Activated B cell treated with CpG ODN at 0.5 μM for 24 hours (primary cell): ENCODE measurements around the gene CNTRL. TPM values are rescaled to one million over a fixed set of nuclear protein-coding genes. Genes with fewer than 3 reads are reported as not detected.
"Not testable (repeated sequence)": the region's sequence is repeated elsewhere in the genome, so short reads cannot be mapped to it uniquely, and the experiment has no call there.

Experiments
- ATAC-seq: fragments of 200-7000 bp; cut with Tn5 transposase; one replicate; pipeline ENCODE4 v1.10.0; 2021; ENCODE audit warnings: low read depth, mild to moderate bottlenecking, moderate library complexity
- CTCF ChIA-PET: fragments of 350-600 bp; sonication (Branson Sonifier 250); formaldehyde crosslinking; loops from one replicate; lab custom pipeline; 2021; ENCODE audit warnings: antibody characterized with exemption; lab: Charles Lee
- POLR2A ChIA-PET: fragments of 350-600 bp; sonication (Branson Sonifier 250); formaldehyde crosslinking; loops from one replicate; lab custom pipeline; 2021; ENCODE audit warnings: antibody characterized with exemption; lab: Charles Lee
- DNase-seq: peaks from one replicate; pipeline ENCODE4 v3.0.0; 2022
- H3K27ac Mint-ChIP-seq: one replicate; pipeline ENCODE4 v1.8.0; 2020; ENCODE audit warnings: mixed read lengths
- H3K27me3 Mint-ChIP-seq: one replicate; pipeline ENCODE4 v1.8.0; 2021; ENCODE audit warnings: mixed read lengths
- H3K36me3 Mint-ChIP-seq: one replicate; pipeline ENCODE4 v1.8.0; 2021; ENCODE audit warnings: low read depth, mixed read lengths
- H3K4me1 Mint-ChIP-seq: one replicate; pipeline ENCODE4 v1.8.0; 2021; ENCODE audit warnings: mixed read lengths
- H3K4me3 Mint-ChIP-seq: one replicate; pipeline ENCODE4 v1.8.0; 2020; ENCODE audit warnings: mild to moderate bottlenecking, mixed read lengths
- H3K9me3 Mint-ChIP-seq: one replicate; pipeline ENCODE4 v1.8.0; 2020; ENCODE audit warnings: mixed read lengths
- CTCF ChIP-seq: fragments of 200-600 bp; IDR thresholded peaks from one replicate; pipeline ENCODE4 v1.8.0; 2022; ENCODE audit warnings: antibody characterized with exemption, mild to moderate bottlenecking
- intact Hi-C: fragments of 100-400 bp; cut with micrococcal nuclease; formaldehyde crosslinking; loops from one replicate; pipeline ENCODE4 v1.15.1; 2024
- total RNA-seq: library from RNA; stranded (reverse); gene quantifications from 2 replicates; pipeline ENCODE4 v1.2.3, GENCODE V29; 2022

The CNTRL gene
- total RNA-seq, 1 donor from 2014 or later = 110 TPM

GRCh38 chr9:121082075-121082474 is 7.3 kb downstream of the CNTRL start:
- Mint-ChIP-seq H3K27ac (peak overlapping the region; percentile 70), H3K4me1 (peaks cover 38% of the 10 kb centered on the region), H3K36me3 (peaks cover 56% of the 10 kb centered on the region)

GRCh38 chr9:121085661-121086060 is 10.9 kb downstream of the CNTRL start:
- Mint-ChIP-seq H3K36me3 (peaks cover 60% of the 10 kb centered on the region), H3K27me3 (no peaks in the 10 kb centered on the region), H3K9me3 (no peaks in the 10 kb centered on the region), H3K27ac (no peak overlapping the region), H3K4me1 (peaks cover 38% of the 10 kb centered on the region), H3K4me3 (no peak overlapping the region)
- intact Hi-C loops = no loop called here
- CTCF ChIA-PET = no interaction called here
- POLR2A ChIA-PET = no interaction called here
- ATAC-seq (no peak), DNase-seq (no peak)
- TF ChIP-seq CTCF = no peak

More at GRCh38 chr9:121082075-121082474, 7.3 kb downstream of the CNTRL start:
- H3K27me3 Mint-ChIP-seq = no peaks in the 10 kb centered on the region
- ChIA-PET POLR2A (interaction anchor here (0.5 to 2.8 kb wide), 5 partner anchors 17 to 337 kb away, joined by 3 to 9 read pairs (median 6); no protein-coding TSS in a partner anchor), CTCF (interaction anchor here (0.8 to 1.0 kb wide), 2 partner anchors 11 to 15 kb away, joined by 3 read pairs; no protein-coding TSS in a partner anchor)
- intact Hi-C loops = loop anchor here (1.0 kb wide), 1 partner anchor 8 kb away; the partner anchor contains the start of gene CNTRL
- peak; percentile 47 for ATAC-seq
- no peaks in the 10 kb centered on the region for H3K9me3 Mint-ChIP-seq
- no peak for DNase-seq
- TF ChIP-seq CTCF = no peak
- H3K4me3 Mint-ChIP-seq = no peak overlapping the region

GRCh38 chr9:121088576-121088975 is 13.8 kb downstream of the CNTRL start:
- POLR2A ChIA-PET = interaction anchor here (0.6 kb wide), 1 partner anchor 10 kb away, joined by 4 read pairs; no protein-coding TSS in a partner anchor
- Mint-ChIP-seq H3K27ac (no peak overlapping the region), H3K36me3 (peaks cover 62% of the 10 kb centered on the region), H3K4me3 (no peak overlapping the region), H3K27me3 (no peaks in the 10 kb centered on the region), H3K9me3 (no peaks in the 10 kb centered on the region), H3K4me1 (peaks cover 19% of the 10 kb centered on the region)
- intact Hi-C loops = loop anchor here (1.0 kb wide), 1 partner anchor 10 kb away; no protein-coding TSS in a partner anchor
- DNase-seq = no peak
- CTCF ChIA-PET = no interaction called here
- no peak for ATAC-seq
- TF ChIP-seq CTCF = no peak

- DNase-seq, H3K4me3 Mint-ChIP-seq, H3K27me3 Mint-ChIP-seq, intact Hi-C loops, POLR2A ChIA-PET, CTCF ChIA-PET, H3K9me3 Mint-ChIP-seq, H3K27ac Mint-ChIP-seq, ATAC-seq: not testable (repeated sequence)
- H3K4me1 Mint-ChIP-seq = peaks cover 17% of the 10 kb centered on the region
- peaks cover 69% of the 10 kb centered on the region for H3K36me3 Mint-ChIP-seq
Observed at GRCh38 chr9:121090743-121091142, 16.0 kb downstream of the CNTRL start.

GRCh38 chr9:121095057-121095456 is 20.3 kb downstream of the CNTRL start:
- DNase-seq = no peak
- intact Hi-C loops = no loop called here
- no peaks in the 10 kb centered on the region for H3K9me3 Mint-ChIP-seq
- TF ChIP-seq CTCF = no peak
- peaks cover 80% of the 10 kb centered on the region for H3K36me3 Mint-ChIP-seq
- H3K27me3 Mint-ChIP-seq = no peaks in the 10 kb centered on the region
- peaks cover 24% of the 10 kb centered on the region for H3K4me1 Mint-ChIP-seq
- no peak overlapping the region for H3K4me3 Mint-ChIP-seq
- ChIA-PET CTCF (no interaction called here), POLR2A (no interaction called here)
- H3K27ac Mint-ChIP-seq = peak overlapping the region; percentile 24
- no peak for ATAC-seq
